ENCODE data around the gene TSR2. TPM values are rescaled to one million over a fixed set of nuclear protein-coding genes. Genes with fewer than 3 reads are reported as not detected.

The TSR2 gene
- total and polyA plus RNA-seq, 2 of the 13 experiments (the other 11 are each of a cell fraction or from before 2014, with no cell fraction given), result 10.9 to 35.5 TPM

GRCh38 chrX:54419559-54420302 lies 20.5 kb upstream of the TSR2 start:
- no peak overlapping the region for H2AFZ ChIP-seq (ENCODE audit: low read length)
- FAIRE-seq, result peak; percentile 8
- ATAC-seq, result no peak
- peaks cover 18% of the 10 kb centered on the region for H3K4me1 ChIP-seq (ENCODE audit: insufficient read depth, low read length)
- H3K9ac ChIP-seq (ENCODE audit: insufficient read depth, low read depth, low read length), result no peak overlapping the region
- no peaks in the 10 kb centered on the region for H3K9me3 ChIP-seq (ENCODE audit: low read length)
- no TSS peak for BruUV-seq (replicated peaks)
- TF ChIP-seq ZBTB42 (CRISPR knock-in tag; IDR thresholded peaks at IDR 0.05), result no peak
- TF ChIP-seq SOX6 (IDR thresholded peaks at IDR 0.05), result no peak
- TF ChIP-seq SOX6 (CRISPR knock-in tag; IDR thresholded peaks at IDR 0.05), result peak; percentile 32; the same call in 1 of the 2 replicates
- no peak for TF ChIP-seq TRIM24 (CRISPR knock-in tag; IDR thresholded peaks at IDR 0.05)
- TF ChIP-seq SOX13 (IDR thresholded peaks at IDR 0.05), result no peak
- TF ChIP-seq SOX13 (CRISPR knock-in tag; conservative IDR thresholded peaks at IDR 0.05 in 1 of 2, IDR thresholded peaks at IDR 0.05 in 1 of 2), result peak in 1 of 2 experiments; percentile 41; a peak in 1 of 4 replicates
- CTCF ChIA-PET (ENCODE audit: low intra/inter-chr PET ratio, low total read pairs), result no interaction called here
- 2% methylated on average over 3 of the region's 3 CpGs for WGBS (ENCODE audit: low lambda C conversion rate)
- no peaks in the 10 kb centered on the region for H4K20me1 ChIP-seq (ENCODE audit: insufficient read depth, low read length)
- H3K79me2 ChIP-seq (ENCODE audit: insufficient read depth, low read length), result no peaks in the 10 kb centered on the region
- intact Hi-C loops (cut with micrococcal nuclease; ENCODE audit: unreplicated experiment) (no loop called here), in situ Hi-C loops (cut with HindIII; ENCODE audit: extremely low pct_ligation_motif_present, low pct_unique_long_range_greater_than_20kb) (no loop called here)
- H3K36me3 ChIP-seq (replicated peaks in 1 of 2; ENCODE audit: control insufficient read depth in 1 of 2, insufficient read depth in 2 of 2, low read length in 2 of 2), result no peaks in the 10 kb centered on the region
- no peak overlapping the region for H3K4me3 ChIP-seq (replicated peaks in 1 of 3; ENCODE audit: insufficient read depth in 1 of 3, low read depth in 2 of 3, low read length in 3 of 3)
- DNase-seq (ENCODE audit: low spot score), result no peak
- no peak overlapping the region for H3K4me2 ChIP-seq (ENCODE audit: low read depth, low read length)
- H3K27me3 ChIP-seq (ENCODE audit: control insufficient read depth in 1 of 2, insufficient read depth in 2 of 2, low read length in 2 of 2), result no peaks in the 10 kb centered on the region
- POLR2A ChIA-PET, result no interaction called here
- no peak overlapping the region for H3K27ac ChIP-seq (ENCODE audit: extremely low read length, insufficient read depth, low read length)

GRCh38 chrX:54422168-54422567 lies 18.0 kb upstream of the TSR2 start:
- no peak overlapping the region for H3K4me2 ChIP-seq (ENCODE audit: low read depth, low read length)
- ATAC-seq (peak; percentile 41; the same call in 2 of the 3 replicates), FAIRE-seq (no peak), DNase-seq (ENCODE audit: low spot score) (peak; percentile 38)
- H3K9ac ChIP-seq (ENCODE audit: insufficient read depth, low read depth, low read length), result no peak overlapping the region
- H3K27ac ChIP-seq (ENCODE audit: extremely low read length, insufficient read depth, low read length), result no peak overlapping the region
- WGBS (ENCODE audit: low lambda C conversion rate), result 23% methylated on average over 3 of the region's 3 CpGs
- H2AFZ ChIP-seq (ENCODE audit: low read length), result no peak overlapping the region
- intact Hi-C loops (cut with micrococcal nuclease; ENCODE audit: unreplicated experiment) (no loop called here), in situ Hi-C loops (cut with HindIII; ENCODE audit: extremely low pct_ligation_motif_present, low pct_unique_long_range_greater_than_20kb) (no loop called here)
- ChIA-PET CTCF (ENCODE audit: low intra/inter-chr PET ratio, low total read pairs) (no interaction called here), POLR2A (interaction anchor here (0.8 kb wide), 1 partner anchor 18 kb away, joined by 4 read pairs; the partner anchor contains the start of gene TSR2)
- TF ChIP-seq SOX5 (CRISPR knock-in tag; IDR thresholded peaks at IDR 0.05; ENCODE audit: borderline replicate concordance) (peak; percentile 12; the same call in 1 of the 2 replicates), CSRNP1 (CRISPR knock-in tag; IDR thresholded peaks at IDR 0.05) (no peak), FOSL2 (CRISPR knock-in tag; IDR thresholded peaks at IDR 0.05) (peak; percentile 10; the same call in 1 of the 2 replicates), SALL2 (CRISPR knock-in tag; IDR thresholded peaks at IDR 0.05) (no peak), SP2 (CRISPR knock-in tag; IDR thresholded peaks at IDR 0.05) (no peak), ADNP (CRISPR knock-in tag; IDR thresholded peaks at IDR 0.05) (no peak), SOX13 (IDR thresholded peaks at IDR 0.05) (no peak), SOX13 (CRISPR knock-in tag; conservative IDR thresholded peaks at IDR 0.05 in 1 of 2, IDR thresholded peaks at IDR 0.05 in 1 of 2) (peak in 1 of 2 experiments; percentile 38; a peak in 1 of 4 replicates), HOXA7 (CRISPR knock-in tag; IDR thresholded peaks at IDR 0.05) (no peak), ZNF781 (CRISPR knock-in tag; IDR thresholded peaks at IDR 0.05; ENCODE audit: borderline replicate concordance, not compliant biosample characterization) (no peak), ZNF431 (CRISPR knock-in tag; IDR thresholded peaks at IDR 0.05; ENCODE audit: borderline replicate concordance, low read depth) (no peak), KMT2A (CRISPR knock-in tag; IDR thresholded peaks at IDR 0.05) (no peak)
- no peak overlapping the region for H3K4me3 ChIP-seq (replicated peaks in 1 of 3; ENCODE audit: insufficient read depth in 1 of 3, low read depth in 2 of 3, low read length in 3 of 3)
- no TSS peak for BruUV-seq (replicated peaks)
- H3K27me3 ChIP-seq (ENCODE audit: control insufficient read depth in 1 of 2, insufficient read depth in 2 of 2, low read length in 2 of 2), result no peaks in the 10 kb centered on the region
- H3K9me3 ChIP-seq (ENCODE audit: low read length), result no peaks in the 10 kb centered on the region
- H3K79me2 ChIP-seq (ENCODE audit: insufficient read depth, low read length), result no peaks in the 10 kb centered on the region
- H3K36me3 ChIP-seq (replicated peaks in 1 of 2; ENCODE audit: control insufficient read depth in 1 of 2, insufficient read depth in 2 of 2, low read length in 2 of 2), result no peaks in the 10 kb centered on the region
- H4K20me1 ChIP-seq (ENCODE audit: insufficient read depth, low read length), result no peaks in the 10 kb centered on the region
- peaks cover 18% of the 10 kb centered on the region for H3K4me1 ChIP-seq (ENCODE audit: insufficient read depth, low read length)
